Loucy (cell line): ENCODE data around the gene PSMA4.

Source experiments
- H2AFZ ChIP-seq: fragments of 200-600 bp; sonication (generic); 2 replicates; pipeline ENCODE4 v1.6.0; 2016; ENCODE audit warnings: antibody characterized with exemption, mild to moderate bottlenecking, low read length, moderate library complexity
- H3F3A ChIP-seq: fragments of 200-600 bp; 2 replicates; pipeline ENCODE4 v1.6.0; 2016; ENCODE audit warnings: antibody characterized with exemption, low read depth, mild to moderate bottlenecking
- H3K27me3 ChIP-seq: fragments of 200-600 bp; sonication (generic); 2 replicates; pipeline ENCODE4 v1.6.1; 2014; ENCODE audit warnings: low read length, mild to moderate bottlenecking; ENCODE audit not compliant: insufficient read depth, poor library complexity, severe bottlenecking
- H3K36me3 ChIP-seq: fragments of 200-600 bp; sonication (generic); 2 replicates; pipeline ENCODE4 v1.6.1; 2016; ENCODE audit warnings: low read length; ENCODE audit not compliant: insufficient read depth
- H3K4me1 ChIP-seq: fragments of 200-600 bp; sonication (generic); 2 replicates; pipeline ENCODE4 v1.5.1; 2014; ENCODE audit warnings: low read length, mild to moderate bottlenecking; ENCODE audit not compliant: insufficient read depth, poor library complexity, severe bottlenecking
- H3K4me2 ChIP-seq: fragments of 200-600 bp; sonication (generic); 2 replicates; pipeline ENCODE4 v1.6.0; 2014; ENCODE audit warnings: antibody characterized with exemption, low read length, low read depth, mild to moderate bottlenecking; ENCODE audit not compliant: poor library complexity, severe bottlenecking
- H3K4me3 ChIP-seq: fragments of 200-600 bp; sonication (generic); 2 replicates; pipeline ENCODE4 v1.5.1; 2014; ENCODE audit warnings: low read length, mild to moderate bottlenecking, mixed read lengths; ENCODE audit not compliant: poor library complexity, severe bottlenecking
- H3K79me2 ChIP-seq: fragments of 200-600 bp; sonication (generic); 2 replicates; pipeline ENCODE4 v1.6.1; 2014; ENCODE audit warnings: low read length; ENCODE audit not compliant: insufficient read depth
- H3K9ac ChIP-seq: fragments of 200-600 bp; sonication (generic); 2 replicates; pipeline ENCODE4 v1.6.0; 2014; ENCODE audit warnings: mild to moderate bottlenecking, low read depth, low read length, moderate library complexity; ENCODE audit not compliant: poor library complexity, severe bottlenecking
- H3K9me2 ChIP-seq: fragments of 200-600 bp; sonication (generic); replicated peaks from 2 replicates; pipeline ENCODE4 v1.6.1; 2016; ENCODE audit warnings: low read depth, low read length, mixed read lengths
- H3K9me3 ChIP-seq: fragments of 200-600 bp; sonication (generic); 2 replicates; pipeline ENCODE4 v1.6.1; 2014; ENCODE audit warnings: mild to moderate bottlenecking, antibody characterized with exemption, low read length, low read depth; ENCODE audit not compliant: insufficient read depth
- H4K20me1 ChIP-seq: fragments of 200-600 bp; sonication (generic); 2 replicates; pipeline ENCODE4 v1.6.0; 2014; ENCODE audit warnings: antibody characterized with exemption, low read length, mild to moderate bottlenecking; ENCODE audit not compliant: insufficient read depth, poor library complexity, severe bottlenecking
- CTCF ChIP-seq: fragments of 200-600 bp; sonication (generic); conservative IDR thresholded peaks from 2 replicates; pipeline ENCODE4 v1.5.1; 2014; ENCODE audit warnings: mild to moderate bottlenecking, antibody characterized with exemption, low read length
- EZH2phosphoT487 ChIP-seq: fragments of 200-600 bp; IDR thresholded peaks from 2 replicates; pipeline ENCODE4 v1.6.1; 2018; ENCODE audit warnings: antibody characterized with exemption, mild to moderate bottlenecking, moderate library complexity, borderline replicate concordance

The PSMA4 gene

GRCh38 chr15:78540141-78540870 is at the start of gene PSMA4:
TSS of gene PSMA4 (plus strand) at chr15:78540444. CDS start at chr15:78541928, 1,484 bp downstream.
- no peak for TF ChIP-seq EZH2phosphoT487
- TF ChIP-seq CTCF = no peak; the same call in 1 of the 2 replicates
- peaks cover 39% of the 10 kb centered on the region for H3K4me1 ChIP-seq
- no peaks in the 10 kb centered on the region for H3K9me3 ChIP-seq
- peak within 1 kb of the TSS; percentile 97 for H3K4me2 ChIP-seq
- H3K36me3 ChIP-seq = peaks cover 14% of the 10 kb centered on the region
- peak within 1 kb of the TSS; percentile 88 for H2AFZ ChIP-seq
- no peaks in the 10 kb centered on the region for H3K27me3 ChIP-seq
- H4K20me1 ChIP-seq = peaks cover 44% of the 10 kb centered on the region
- no peaks in the 10 kb centered on the region for H3F3A ChIP-seq
- H3K9me2 ChIP-seq = no peaks in the 10 kb centered on the region
- H3K4me3 ChIP-seq = peak within 1 kb of the TSS; percentile 95
- H3K9ac ChIP-seq = peak within 1 kb of the TSS; percentile 91
- peaks cover 53% of the 10 kb centered on the region for H3K79me2 ChIP-seq

GRCh38 chr15:78492872-78493271 is 47.4 kb upstream of the PSMA4 start:
- Histone ChIP-seq H3K4me3 (no peak overlapping the region), H3K36me3 (peaks cover 76% of the 10 kb centered on the region; the same call in 1 of the 2 replicates), H3K27me3 (no peaks in the 10 kb centered on the region), H4K20me1 (no peaks in the 10 kb centered on the region), H3K9me3 (no peaks in the 10 kb centered on the region), H3K79me2 (no peaks in the 10 kb centered on the region), H3K9ac (no peak overlapping the region), H3K9me2 (no peaks in the 10 kb centered on the region), H2AFZ (no peak overlapping the region), H3F3A (no peaks in the 10 kb centered on the region; the same call in 1 of the 2 replicates), H3K4me2 (no peak overlapping the region), H3K4me1 (peaks cover 12% of the 10 kb centered on the region)
- TF ChIP-seq EZH2phosphoT487 = no peak
- no peak for TF ChIP-seq CTCF

- Histone ChIP-seq H3K4me3 (no peak overlapping the region), H3K9me2 (no peaks in the 10 kb centered on the region), H3K79me2 (no peaks in the 10 kb centered on the region), H4K20me1 (peaks cover 3% of the 10 kb centered on the region), H2AFZ (no peak overlapping the region), H3K4me1 (no peaks in the 10 kb centered on the region), H3K9me3 (no peaks in the 10 kb centered on the region), H3K9ac (no peak overlapping the region), H3F3A (no peaks in the 10 kb centered on the region), H3K36me3 (peaks cover 25% of the 10 kb centered on the region; the same call in 1 of the 2 replicates), H3K4me2 (no peak overlapping the region), H3K27me3 (no peaks in the 10 kb centered on the region)
- TF ChIP-seq EZH2phosphoT487 = no peak
- no peak for TF ChIP-seq CTCF
Measured at GRCh38 chr15:78501857-78502256, 38.4 kb upstream of the PSMA4 start.
